Measurements from ENCODE around the gene CCNK.

CCNK gene

DNA sequence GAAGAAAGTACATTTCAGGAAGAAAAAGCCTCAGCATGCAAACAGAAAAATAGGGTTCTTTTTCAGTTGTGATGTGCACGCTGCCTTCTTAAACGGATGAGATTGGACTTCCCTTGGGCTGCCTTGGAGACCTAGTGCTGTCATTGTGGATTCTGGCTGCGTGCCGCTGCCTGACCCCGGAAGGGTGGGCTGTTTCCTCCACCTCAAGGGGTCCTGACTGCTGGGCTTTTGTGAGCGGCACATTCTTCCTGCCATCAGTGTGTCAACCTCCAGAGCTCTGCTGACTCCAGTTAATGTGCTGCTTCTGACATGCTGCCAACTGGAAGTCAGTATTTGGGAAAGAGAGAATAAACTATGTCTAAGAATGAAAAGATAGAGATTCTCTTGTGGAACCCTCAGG is 25.1 kb downstream of the CCNK start:
- no peak for DNase-seq (ENCODE audit: low read depth in 1 of 2, low spot score in 1 of 2)

DNA sequence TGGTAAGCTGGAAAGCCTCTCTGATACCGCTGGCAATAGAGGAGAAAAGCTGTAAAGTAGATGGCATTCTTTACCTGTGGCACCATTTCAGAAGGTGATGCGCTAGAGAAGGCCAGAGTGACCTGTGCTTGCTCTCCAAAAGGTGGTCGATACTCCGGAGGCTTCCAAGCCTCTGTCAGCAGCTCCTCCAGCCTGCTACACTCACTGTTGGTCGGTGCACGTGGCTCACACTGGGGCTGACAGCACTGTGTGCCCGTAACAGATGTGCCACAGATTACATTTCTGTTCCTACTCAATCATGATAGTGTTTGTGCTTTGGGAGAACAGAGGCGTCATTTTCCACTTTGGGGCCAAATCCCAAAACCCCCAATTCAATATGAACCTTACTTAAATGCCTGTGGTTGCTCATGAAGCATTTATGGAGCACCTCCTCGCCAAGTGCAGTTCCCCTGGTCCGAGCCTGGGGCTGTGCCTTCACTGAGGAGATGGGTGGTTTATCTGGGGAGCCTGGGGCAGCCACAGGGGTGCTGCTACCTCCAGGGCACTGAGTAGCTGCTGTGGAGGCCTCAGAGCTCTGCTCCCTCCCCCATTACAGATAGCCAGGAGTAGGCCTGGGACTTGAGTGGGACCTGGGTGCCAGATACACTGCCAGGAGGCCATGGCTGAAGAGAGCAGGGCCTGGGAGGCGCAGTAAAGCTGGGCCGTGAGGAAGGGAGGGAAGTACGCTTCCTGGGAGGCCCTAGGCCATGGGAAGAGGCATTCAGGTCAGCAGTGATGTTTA is 26.8 kb downstream of the CCNK start:
- no peak for DNase-seq (ENCODE audit: low read depth in 1 of 2, low spot score in 1 of 2)

DNA sequence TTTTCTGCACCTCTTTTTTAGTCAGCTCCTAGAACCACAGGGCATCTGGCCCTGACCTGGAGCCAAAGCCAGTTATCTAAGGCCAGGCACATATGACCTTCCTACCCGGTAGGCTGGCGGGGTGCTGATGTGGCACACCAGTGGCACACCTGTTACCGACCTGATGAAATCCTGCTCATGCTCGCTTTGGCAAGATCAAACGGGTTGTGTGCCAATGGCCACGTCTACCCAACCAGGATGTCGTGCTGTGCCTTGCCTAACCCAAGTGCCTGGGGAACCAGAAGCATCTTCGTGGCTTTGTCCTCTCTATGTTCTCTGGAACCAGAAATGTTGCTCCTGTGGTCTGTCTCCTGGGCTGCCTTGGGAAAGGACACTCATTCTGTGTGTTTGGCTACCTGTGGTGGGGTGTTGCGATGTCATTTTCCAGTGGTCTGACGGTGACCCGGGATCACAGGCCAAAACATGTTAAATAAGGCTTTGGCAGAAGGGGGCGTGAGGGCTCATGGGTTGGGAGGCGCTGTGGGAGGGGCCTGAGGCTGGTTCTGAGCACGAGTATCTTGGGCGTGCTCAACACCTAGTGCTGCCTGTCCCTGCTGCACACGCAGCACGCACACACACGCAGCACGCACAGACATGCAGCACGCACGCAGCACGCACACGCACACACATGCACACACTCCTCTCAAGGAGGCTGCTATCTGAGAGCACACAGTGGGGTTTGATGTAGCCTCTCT is 27.9 kb downstream of the CCNK start:
- DNase-seq (ENCODE audit: low read depth in 1 of 2, low spot score in 1 of 2): no peak

DNA sequence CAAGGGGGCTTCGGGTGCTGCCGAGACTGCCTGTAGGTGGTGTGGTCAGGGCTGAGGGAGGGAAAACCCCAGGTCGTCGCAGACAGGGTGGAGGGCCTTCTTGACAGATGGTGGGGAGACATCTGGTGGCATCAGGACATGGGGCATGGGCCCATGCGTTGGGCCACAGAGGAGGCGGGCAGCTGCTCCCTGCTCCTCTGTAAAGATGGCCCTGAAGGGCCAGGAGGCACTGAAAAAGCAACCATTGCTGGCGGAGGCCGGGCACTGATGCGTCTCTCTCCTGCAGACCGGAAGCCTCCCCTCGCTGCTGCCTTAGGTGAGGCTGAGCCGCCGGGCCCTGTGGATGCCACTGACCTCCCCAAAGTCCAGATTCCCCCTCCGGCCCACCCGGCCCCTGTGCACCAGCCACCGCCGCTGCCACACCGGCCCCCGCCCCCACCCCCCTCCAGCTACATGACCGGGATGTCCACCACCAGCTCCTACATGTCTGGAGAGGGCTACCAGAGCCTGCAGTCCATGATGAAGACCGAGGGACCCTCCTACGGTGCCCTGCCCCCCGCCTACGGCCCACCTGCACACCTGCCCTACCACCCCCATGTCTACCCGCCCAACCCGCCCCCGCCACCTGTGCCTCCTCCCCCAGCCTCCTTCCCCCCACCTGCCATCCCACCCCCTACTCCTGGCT is 28.8 kb downstream of the CCNK start:
- no peak for DNase-seq (ENCODE audit: low read depth in 1 of 2, low spot score in 1 of 2)

DNA sequence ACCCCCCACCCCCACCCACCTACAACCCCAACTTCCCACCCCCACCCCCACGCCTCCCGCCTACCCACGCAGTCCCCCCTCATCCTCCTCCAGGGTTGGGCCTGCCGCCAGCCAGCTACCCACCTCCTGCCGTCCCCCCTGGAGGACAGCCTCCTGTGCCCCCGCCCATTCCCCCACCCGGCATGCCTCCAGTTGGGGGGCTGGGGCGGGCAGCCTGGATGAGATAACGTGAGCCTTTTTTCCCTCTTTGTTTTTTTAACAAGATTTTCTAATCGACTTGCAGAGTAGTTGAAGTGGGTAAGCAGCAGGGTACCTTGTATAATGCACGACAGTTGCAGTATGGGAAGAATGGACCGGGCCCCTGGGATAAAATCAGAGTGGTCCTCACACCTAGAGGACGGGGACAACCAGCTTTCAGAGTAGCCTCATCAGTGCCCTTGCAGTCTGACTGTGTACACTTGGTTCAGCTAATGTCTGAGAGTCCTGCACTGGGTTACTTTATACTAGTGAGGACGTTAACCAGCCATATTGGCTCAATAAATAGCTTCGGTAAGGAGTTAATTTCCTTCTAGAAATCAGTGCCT is 29.4 kb downstream of the CCNK start:
- no peak for DNase-seq (ENCODE audit: low read depth in 1 of 2, low spot score in 1 of 2)

DNA sequence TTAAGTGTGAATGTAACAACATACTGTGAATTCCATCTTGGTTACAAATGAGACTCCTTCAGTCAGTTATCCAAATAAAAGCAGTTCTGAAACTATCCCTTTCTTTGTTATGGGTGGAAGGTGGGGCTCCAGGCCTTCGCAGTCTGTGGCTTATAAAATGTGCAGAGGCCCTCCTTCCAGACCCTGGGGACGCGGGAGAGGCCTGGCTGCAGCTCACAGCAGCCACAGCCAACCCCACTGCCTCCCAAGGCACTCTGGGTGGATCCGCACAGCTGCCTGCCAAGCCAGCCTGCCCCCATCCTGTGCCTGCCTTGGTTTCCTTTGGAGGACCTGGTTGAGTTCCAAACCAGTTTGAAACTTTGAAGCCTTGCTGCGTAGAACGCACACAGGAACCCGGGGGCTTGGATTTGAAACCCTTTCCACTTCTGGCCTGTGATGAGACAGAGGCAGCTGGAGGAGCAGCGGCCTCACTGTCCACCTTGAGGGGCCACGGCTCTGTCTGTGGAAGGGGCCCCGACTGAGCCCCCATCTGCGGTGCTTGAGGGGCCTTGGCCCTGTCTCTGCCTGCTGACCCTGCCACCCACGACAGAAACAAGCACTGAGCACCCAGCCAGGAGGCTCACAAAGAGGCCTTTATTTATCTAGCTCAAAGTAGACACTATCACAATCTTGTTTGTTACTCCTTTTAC is 30.4 kb downstream of the CCNK start:
- no peak for DNase-seq (ENCODE audit: low read depth in 1 of 2, low spot score in 1 of 2)

DNA sequence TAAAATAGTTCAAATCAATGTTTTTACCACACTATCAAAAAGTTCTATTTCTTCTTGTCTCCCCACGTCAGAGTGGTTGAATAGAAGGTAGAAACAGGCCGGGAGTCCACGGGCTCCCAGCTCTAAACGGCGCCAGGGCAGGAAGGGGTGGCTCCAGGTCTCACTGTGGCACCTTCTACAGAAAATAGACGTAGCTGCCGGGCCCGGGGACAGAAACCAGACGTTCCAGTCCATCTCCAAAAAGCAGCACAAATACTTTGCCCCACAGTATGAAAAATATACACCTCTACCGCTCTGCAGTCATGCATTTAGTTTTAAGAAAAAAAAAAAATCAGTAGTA is 30.9 kb downstream of the CCNK start:
- DNase-seq (ENCODE audit: low read depth in 1 of 2, low spot score in 1 of 2): no peak

DNA sequence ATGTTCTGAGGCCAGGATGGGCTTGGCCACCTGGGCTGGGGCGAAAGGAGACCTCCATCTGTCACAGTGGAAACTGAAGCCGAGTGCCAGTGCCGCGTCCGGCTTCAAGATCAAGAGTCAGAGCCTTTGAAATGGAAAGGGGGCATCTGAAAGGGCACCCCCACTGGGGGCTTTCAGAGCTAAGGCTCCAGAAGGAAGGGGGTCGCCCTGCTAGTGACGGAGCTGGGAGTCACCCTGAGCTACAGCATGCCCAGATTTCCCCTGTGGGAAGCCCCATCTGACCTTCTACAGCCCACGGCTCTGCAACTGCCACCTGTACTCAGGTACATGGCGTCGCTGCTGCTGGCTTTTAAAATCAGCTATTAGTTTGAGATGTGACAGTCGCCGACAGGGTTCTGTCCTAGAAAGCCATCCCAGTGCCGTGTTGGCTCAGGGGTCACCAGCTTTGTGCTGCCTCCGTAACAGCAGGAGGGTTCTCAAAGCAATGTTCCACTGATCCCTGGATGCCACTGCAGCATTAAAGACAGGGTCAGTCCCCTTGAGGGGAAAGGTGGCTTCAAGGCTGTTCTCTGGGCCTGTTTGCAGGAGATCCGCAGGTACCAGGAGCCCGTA is 31.5 kb downstream of the CCNK start:
- DNase-seq (ENCODE audit: low read depth in 1 of 2, low spot score in 1 of 2): no peak

DNA sequence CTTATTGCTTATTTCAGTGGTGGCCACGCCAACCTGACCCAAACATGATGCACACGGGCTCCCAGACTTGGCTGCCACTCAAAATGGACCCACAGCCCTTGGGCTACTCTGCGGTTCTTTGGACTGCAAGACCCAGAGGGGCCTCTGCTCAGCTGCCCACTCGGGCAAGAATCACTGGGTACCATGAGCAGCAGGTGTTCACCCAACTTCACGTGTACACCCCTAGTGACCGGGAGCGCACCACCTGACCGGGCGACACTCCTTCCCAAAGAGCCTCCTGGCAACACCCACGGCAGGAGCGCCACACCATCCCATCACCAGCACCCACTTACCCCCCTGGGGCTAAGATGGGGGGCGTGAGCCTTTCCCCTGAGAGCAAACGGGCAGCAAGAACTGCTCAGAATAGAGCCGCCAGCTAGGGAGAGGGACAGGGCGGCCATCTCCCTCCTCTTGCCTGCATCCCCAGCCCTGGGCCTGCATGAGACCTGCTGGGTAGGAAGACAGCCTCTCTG is 32.0 kb downstream of the CCNK start:
- DNase-seq (ENCODE audit: low read depth in 1 of 2, low spot score in 1 of 2): no peak

DNA sequence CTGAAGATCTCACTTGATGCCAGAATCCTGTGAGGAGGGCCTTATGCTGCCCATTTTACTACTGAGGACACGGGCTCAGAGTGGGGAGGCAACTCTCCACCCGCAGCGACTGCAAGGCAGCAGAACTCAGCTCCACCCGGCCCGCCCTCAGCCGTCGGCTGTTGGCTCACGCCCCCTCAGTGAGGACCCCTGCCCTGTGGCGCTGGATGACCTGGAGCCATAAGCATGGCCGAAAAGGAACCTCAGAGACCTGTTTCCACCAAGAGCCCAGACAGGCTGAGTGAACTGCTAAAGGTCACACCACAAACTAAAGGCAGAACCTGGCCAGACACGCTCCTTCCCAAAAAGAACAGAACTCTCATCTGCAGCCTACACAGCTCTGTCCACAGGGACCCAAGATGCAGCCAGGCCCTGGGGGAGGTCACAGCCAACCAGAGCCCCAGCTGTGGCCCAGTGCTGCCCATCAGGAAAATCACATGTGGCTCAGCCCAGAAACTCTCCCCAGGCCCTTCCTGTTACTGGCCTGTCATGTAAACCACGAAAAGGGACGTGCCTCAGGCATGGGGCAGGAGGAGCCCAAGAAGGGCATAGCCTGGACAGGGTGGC is 32.8 kb downstream of the CCNK start:
- DNase-seq (ENCODE audit: low read depth in 1 of 2, low spot score in 1 of 2): no peak

DNA sequence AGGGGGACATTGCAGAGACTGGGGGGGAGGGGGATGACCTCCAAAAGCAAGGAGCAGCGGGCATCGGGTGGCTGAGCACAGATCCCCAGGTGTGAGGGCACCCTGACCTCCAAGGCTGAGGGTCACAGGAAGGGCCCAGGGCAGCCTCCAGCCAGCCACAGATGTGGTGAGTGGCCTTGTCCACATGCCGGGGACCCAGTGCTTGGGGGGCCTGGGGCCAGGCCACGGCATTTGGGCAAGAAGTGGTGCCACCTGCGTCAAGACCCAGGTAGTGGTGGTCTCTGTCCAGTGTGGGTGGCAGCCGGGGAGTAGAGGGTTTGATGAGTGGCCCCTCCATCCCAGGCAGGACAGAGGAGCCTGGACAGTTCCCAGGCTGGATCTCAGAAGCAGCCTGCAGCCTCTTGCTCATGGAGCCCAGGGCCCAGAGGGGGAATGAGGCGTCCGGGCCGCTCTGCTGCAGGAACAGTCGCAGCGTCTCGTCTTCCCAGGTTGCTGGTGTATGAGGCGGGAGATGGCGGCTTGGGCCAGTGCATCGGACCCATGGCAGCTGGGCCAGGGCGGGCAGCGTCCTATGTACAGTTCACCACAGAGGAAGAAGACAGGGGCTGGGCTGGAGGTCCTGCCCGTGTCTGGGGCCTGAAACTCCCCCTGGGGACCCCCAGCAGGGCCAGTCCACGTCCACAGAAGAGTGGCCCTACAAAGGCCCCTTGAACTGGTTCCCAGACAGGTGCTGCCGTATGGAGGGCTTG is 33.5 kb downstream of the CCNK start:
- DNase-seq (ENCODE audit: low read depth in 1 of 2, low spot score in 1 of 2): no peak

DNA sequence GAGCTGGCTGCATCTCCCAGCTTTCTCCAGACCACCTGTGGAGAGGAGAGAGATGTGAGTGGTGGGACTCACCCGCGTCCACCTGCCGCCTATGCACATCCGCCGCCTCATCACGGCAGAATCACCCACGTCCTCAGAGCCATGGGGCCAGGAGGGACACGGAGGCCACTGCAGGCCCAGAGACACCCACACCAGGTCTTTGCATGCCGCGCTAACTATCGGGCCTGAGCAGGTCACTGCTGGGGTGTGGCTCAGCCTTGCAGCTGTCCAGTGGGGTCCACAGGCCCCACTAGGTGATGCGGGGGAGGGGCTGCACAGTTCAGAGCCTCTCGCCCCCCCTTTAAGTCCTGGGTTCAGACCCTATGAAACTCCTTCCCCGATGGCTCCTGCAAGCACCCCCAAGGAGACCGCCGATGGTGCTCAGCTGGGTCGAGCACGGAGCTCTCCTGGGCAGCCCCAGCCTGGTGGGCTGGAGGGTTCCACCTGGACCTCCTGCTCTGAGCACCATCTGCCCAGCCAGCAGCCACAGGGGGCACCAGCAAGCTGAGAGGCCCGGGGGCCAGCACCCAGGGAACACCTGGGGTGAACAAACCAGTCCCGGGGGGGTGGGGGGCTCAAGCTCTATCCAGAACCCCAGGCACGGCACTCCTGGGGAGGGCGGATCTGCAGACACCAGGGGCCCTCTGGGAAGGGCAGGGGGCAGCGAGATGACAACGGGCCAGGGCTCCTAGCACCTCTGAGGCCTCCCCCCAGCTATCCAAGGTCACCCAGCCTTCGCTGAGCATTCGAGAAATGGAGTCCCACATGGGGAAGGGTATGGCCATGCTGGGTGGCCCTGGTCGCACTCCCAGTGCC is 34.3 kb downstream of the CCNK start:
- no peak for DNase-seq (ENCODE audit: low read depth in 1 of 2, low spot score in 1 of 2)

DNA sequence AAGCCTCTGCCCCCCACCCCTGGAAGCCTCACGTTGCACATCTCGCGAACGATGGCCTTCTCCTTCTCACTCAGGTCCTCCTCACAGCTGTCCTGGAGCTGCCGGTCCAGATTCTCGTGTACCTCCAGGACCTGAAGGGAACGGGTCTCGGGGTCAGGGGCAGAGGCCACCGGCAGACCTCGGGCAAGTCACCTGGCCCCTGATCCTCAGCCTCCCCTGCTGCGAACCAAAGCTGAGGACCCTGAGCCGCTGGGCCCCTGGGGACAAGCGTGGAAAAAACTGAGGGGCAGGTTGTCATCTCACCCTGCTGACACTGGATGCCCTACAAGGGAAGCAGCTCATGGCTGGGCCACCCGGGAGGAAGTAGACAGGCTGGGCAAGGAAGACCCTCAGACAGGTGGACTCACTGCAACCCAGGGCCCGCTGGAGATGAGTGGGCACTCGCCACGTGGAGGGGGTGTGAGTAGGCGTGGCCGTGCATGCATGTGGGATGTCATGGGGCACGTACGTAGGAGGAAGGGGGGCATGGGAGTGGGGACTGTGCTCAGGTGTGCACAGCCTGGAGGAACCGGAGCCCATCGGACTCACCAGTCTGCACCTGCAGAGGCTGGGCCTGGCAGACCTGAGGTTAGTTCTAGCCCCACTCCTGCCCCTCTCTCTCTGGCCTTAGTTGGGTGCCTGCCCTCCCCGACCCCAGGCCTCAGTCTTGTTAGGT is 35.1 kb downstream of the CCNK start:
- DNase-seq (ENCODE audit: low read depth in 1 of 2, low spot score in 1 of 2): no peak

DNA sequence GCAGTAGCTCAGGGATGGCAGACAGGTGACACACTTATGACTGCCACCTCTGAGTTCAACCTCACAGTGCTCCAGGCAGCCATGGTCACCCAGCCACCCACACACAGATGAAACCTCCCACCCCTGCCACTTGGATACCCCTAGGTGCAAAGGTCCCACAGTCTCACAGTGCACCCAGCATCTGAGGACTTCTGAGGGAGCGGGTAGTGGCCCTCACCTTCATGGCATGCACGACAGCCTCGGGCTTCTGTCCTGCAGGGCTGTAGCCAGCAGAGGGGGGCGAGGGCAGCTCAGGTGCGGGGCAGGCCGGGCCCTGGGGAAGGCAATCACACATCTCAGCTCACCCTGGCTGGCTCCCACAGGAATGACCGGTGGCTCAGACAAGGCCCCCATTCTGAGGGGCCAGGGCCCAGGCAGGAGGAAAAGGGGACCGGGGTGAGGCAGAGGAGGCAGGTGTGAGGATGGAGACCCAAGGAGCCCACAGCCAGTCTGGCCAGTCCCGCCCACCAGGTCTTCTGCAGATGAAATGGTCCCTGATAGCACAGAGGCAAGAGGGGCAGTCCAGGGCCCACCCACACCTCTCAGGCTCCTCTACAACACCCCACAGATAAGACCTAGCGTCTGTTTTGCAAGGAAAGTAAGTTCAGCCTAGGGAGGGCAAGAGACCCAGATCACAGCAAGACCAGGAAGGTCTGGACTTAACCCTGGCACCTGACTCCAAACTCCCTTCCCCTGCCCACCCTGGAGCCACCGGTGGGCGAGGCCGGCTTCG is 35.8 kb downstream of the CCNK start:
- no peak for DNase-seq (ENCODE audit: low read depth in 1 of 2, low spot score in 1 of 2)

DNA sequence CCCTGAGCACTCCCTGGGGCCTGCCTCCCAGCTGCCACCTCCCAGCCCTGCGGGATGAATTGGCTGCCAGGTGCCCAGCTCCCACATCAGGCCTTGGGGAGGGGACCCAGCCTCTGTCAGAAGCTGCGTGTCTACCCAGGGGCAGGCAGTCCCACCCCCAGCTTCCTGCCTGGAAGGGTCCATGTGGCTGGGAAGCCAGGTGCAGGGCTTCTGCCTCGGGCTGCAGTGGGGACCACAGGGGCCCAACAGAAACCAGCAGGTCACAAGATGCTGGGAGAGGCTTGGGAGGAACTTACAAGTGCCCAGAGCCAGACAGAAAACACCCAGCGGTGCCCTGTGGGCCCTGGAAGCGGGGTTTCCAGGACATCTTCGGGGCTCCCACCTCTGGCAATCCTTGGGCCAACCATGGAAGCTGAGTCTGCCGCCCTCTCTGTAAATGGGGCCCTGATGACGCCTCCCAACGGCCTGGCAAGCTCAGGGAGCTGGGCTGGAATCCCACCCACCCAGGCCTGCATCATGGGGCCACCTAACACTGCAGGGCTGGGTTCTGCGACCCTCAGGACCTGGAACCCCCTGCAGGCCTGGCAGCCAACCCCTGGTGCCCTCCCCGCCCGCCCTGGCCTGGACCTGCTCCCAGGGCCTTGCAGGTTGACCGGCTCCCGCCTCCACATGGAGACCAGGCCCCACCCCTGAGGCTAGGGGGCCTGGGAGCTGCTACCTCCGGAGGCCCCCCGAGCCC is 36.6 kb downstream of the CCNK start:
- no peak for DNase-seq (ENCODE audit: low read depth in 1 of 2, low spot score in 1 of 2)

Measured in activated T-helper 1 cell treated with anti-CD3 and anti-CD28 coated beads, Interleukin-2, amount 50 U/mL, for 16 hours (primary cell).